Measurements from ENCODE around the gene PRRC2B.
A peak's percentile ranks its signal among the peaks of the same experiment; 100 is the strongest.
"Not testable (repeated sequence)": the region's sequence is repeated elsewhere in the genome, so short reads cannot be mapped to it uniquely, and the experiment has no call there.

The PRRC2B gene

DNA sequence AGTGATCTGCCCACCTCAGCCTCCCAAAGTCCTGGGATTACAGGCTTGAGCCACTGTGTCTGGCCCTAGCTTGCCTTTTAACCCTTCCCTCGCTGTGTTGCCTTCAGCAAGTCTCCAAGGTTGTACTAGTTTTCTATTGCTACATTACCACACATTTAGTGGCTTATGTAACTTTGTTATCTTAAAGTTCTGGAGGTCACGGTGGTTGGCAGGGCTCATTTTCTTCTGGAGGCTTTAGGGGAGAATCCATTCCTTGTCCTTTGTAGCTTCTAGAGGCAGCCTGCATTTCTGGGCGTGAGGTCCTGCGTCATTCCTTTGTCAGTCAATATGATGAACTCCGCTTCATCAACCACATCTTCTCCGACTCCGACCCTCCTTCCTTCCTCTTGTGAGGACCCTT is 2.9 kb upstream of the PRRC2B start:
- H3K9ac ChIP-seq (ENCODE audit: low read length) = no peak overlapping the region
- TF ChIP-seq CTCF (IDR thresholded peaks at IDR 0.05; ENCODE audit: low read depth, low read length) (no peak), EZH2phosphoT487 (IDR thresholded peaks at IDR 0.05; ENCODE audit: low read depth) (no peak)
- peaks cover 13% of the 10 kb centered on the region for H4K20me1 ChIP-seq (ENCODE audit: insufficient read depth, low read length)
- H3K4me2 ChIP-seq (ENCODE audit: low read length) = no peak overlapping the region
- H3K27me3 ChIP-seq (ENCODE audit: low read depth, low read length) = no peaks in the 10 kb centered on the region
- no peak overlapping the region for H3K27ac ChIP-seq (ENCODE audit: low read length)
- H3K4me3 ChIP-seq (ENCODE audit: low read length) = no peak overlapping the region
- peaks cover 21% of the 10 kb centered on the region for H3K79me2 ChIP-seq (ENCODE audit: low read length)
- no peaks in the 10 kb centered on the region for H3K36me3 ChIP-seq (replicated peaks; ENCODE audit: low read depth, low read length)
- H3K9me3 ChIP-seq (ENCODE audit: insufficient read depth, low read length) = no peaks in the 10 kb centered on the region
- peaks cover 14% of the 10 kb centered on the region for H3K4me1 ChIP-seq (ENCODE audit: low read length)
- H2AFZ ChIP-seq (ENCODE audit: low read depth, low read length) = no peak overlapping the region

GRCh38 chr9:131391504-131391903 is 2.4 kb upstream of the PRRC2B start:
- Histone ChIP-seq H3K36me3 (replicated peaks; ENCODE audit: low read depth, low read length) (no peaks in the 10 kb centered on the region), H3K9ac (ENCODE audit: low read length) (no peak overlapping the region), H3K4me2 (ENCODE audit: low read length) (no peak overlapping the region), H3K79me2 (ENCODE audit: low read length) (peaks cover 26% of the 10 kb centered on the region), H3K27me3 (ENCODE audit: low read depth, low read length) (no peaks in the 10 kb centered on the region), H4K20me1 (ENCODE audit: insufficient read depth, low read length) (peaks cover 17% of the 10 kb centered on the region), H3K4me3 (ENCODE audit: low read length) (no peak overlapping the region), H3K27ac (ENCODE audit: low read length) (no peak overlapping the region), H2AFZ (ENCODE audit: low read depth, low read length) (no peak overlapping the region), H3K4me1 (ENCODE audit: low read length) (peaks cover 17% of the 10 kb centered on the region), H3K9me3 (ENCODE audit: insufficient read depth, low read length) (no peaks in the 10 kb centered on the region)
- TF ChIP-seq EZH2phosphoT487 (IDR thresholded peaks at IDR 0.05; ENCODE audit: low read depth) (no peak), CTCF (IDR thresholded peaks at IDR 0.05; ENCODE audit: low read depth, low read length) (no peak)

DNA sequence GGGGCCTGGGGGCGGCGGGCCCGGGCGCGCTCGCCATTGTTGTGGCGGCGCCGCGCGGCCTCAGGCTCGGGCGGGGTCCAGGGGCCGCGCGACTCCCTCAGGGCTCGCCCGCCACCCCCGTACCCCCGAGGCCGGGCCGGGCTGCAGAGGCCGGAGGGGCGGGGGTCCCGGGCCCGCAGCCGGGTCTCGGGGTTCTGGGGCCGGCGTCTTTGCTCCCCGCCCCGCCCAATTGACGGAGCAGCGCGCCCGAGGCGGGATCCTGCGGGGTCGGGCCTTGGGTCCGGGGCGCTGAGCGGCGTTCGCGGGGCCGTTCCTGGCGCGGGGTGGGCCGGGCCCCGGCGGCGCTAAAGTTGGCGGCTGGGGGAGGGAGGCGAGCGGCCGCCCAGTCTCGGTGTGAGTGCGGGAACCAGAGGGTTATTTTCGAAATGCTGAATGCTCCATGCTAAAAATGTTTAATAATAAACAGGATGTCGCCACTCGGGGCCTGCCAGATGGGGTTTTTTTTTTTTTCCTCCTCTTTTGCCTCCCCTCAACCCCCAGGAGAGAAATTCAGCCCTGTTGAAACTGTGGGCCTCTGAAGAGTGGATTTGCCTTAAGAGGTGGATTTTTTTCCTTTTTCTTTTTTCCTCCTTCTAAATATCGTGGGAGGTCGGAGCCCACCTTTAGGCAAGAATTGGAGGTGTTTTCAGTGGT is 724 bp downstream of the PRRC2B start:
- Histone ChIP-seq H3K27ac (ENCODE audit: low read length) (peak overlapping the region; percentile 73), H3K9me3 (ENCODE audit: insufficient read depth, low read length) (no peaks in the 10 kb centered on the region), H4K20me1 (ENCODE audit: insufficient read depth, low read length) (peaks cover 45% of the 10 kb centered on the region), H3K4me1 (ENCODE audit: low read length) (peaks cover 33% of the 10 kb centered on the region), H3K4me3 (ENCODE audit: low read length) (peak overlapping the region; percentile 94), H3K27me3 (ENCODE audit: low read depth, low read length) (no peaks in the 10 kb centered on the region), H3K36me3 (replicated peaks; ENCODE audit: low read depth, low read length) (peaks cover 12% of the 10 kb centered on the region), H3K4me2 (ENCODE audit: low read length) (peak overlapping the region; percentile 97), H3K79me2 (ENCODE audit: low read length) (peaks cover 56% of the 10 kb centered on the region), H2AFZ (ENCODE audit: low read depth, low read length) (no peak overlapping the region), H3K9ac (ENCODE audit: low read length) (peak overlapping the region; percentile 91)
- no peak for TF ChIP-seq CTCF (IDR thresholded peaks at IDR 0.05; ENCODE audit: low read depth, low read length)
- TF ChIP-seq EZH2phosphoT487 (IDR thresholded peaks at IDR 0.05; ENCODE audit: low read depth) = no peak

DNA sequence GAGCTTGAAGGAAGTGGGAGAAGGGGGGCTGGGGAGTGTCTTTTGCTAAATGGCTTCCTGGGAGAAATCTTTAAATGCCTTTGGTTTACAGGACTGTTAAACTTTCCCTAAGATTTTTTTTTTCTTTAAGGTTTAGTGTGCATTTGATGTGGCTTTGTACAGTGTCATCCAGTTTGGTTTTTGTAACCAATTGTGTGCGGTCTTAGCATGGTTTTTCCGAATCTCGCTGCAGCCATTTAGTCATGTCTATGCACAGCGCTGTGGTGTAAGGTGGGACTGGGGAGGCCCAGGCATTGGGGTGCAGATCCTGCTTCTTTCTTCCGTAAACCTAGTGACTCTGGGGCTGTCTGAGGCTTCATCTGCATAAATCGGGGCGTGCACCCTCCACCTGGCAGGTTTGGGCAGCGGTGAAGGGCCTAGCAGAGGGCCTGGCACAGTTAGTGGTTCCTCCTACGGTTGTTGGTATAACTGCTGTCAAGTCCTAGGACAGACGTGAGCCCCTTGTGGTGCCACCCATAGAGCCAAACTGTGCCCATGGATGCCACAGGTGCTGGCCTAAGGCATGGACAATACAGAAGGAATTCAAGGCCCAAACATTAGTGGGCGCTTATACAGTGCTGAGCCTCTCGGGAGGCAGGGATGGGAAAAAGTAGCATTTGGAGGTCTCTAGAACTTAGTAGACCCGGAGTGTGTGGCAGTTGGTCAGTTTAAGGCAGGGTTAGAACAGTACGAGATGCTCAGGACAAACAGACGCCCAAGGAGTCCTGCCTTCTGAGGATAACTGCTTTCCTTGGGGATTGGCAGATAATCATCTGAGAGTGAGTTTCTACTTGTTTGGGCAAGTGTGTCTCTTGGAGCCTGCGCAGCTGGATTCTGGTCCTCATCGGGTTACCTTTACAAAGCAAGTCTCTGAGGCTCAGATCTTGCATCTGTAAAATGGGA is 1.5 kb downstream of the PRRC2B start:
- Histone ChIP-seq H3K9me3 (ENCODE audit: insufficient read depth, low read length) (no peaks in the 10 kb centered on the region), H3K4me2 (ENCODE audit: low read length) (peak overlapping the region; percentile 97), H3K79me2 (ENCODE audit: low read length) (peaks cover 64% of the 10 kb centered on the region), H3K36me3 (replicated peaks; ENCODE audit: low read depth, low read length) (peaks cover 12% of the 10 kb centered on the region), H3K27ac (ENCODE audit: low read length) (peak overlapping the region; percentile 73), H3K9ac (ENCODE audit: low read length) (peak overlapping the region; percentile 91), H3K4me3 (ENCODE audit: low read length) (peak overlapping the region; percentile 94), H3K4me1 (ENCODE audit: low read length) (peaks cover 33% of the 10 kb centered on the region), H2AFZ (ENCODE audit: low read depth, low read length) (no peak overlapping the region), H4K20me1 (ENCODE audit: insufficient read depth, low read length) (peaks cover 53% of the 10 kb centered on the region), H3K27me3 (ENCODE audit: low read depth, low read length) (no peaks in the 10 kb centered on the region)
- no peak for TF ChIP-seq EZH2phosphoT487 (IDR thresholded peaks at IDR 0.05; ENCODE audit: low read depth)

DNA sequence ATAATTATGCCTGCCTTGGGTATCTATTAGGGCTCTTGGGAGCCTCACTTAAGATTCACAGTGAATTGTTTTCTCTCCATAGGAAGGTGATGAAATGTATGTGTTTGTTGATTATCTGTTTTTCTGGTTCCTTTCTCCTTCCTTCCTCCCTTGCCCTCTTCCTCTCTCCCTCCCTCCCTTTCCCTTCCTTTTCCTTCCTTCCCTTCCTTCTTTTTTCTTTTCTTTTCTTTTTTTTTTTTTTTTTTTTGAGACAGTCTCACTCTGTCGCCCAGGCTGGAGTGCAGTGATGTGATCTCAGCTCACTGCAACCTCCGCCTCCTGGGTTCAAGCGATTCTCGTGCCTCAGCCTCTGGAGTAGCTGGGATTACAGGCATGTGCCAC is 2.2 kb downstream of the PRRC2B start:
- not testable (repeated sequence) for H3K9me3 ChIP-seq (ENCODE audit: insufficient read depth, low read length); H2AFZ ChIP-seq (ENCODE audit: low read depth, low read length); H3K27me3 ChIP-seq (ENCODE audit: low read depth, low read length); H3K9ac ChIP-seq (ENCODE audit: low read length); H3K27ac ChIP-seq (ENCODE audit: low read length)
- peaks cover 33% of the 10 kb centered on the region for H3K4me1 ChIP-seq (ENCODE audit: low read length)
- H3K79me2 ChIP-seq (ENCODE audit: low read length) = peaks cover 71% of the 10 kb centered on the region
- H3K4me3 ChIP-seq (ENCODE audit: low read length) = peak overlapping the region; percentile 94
- H3K36me3 ChIP-seq (replicated peaks; ENCODE audit: low read depth, low read length) = peaks cover 12% of the 10 kb centered on the region
- H3K4me2 ChIP-seq (ENCODE audit: low read length) = peak overlapping the region; percentile 97
- peaks cover 59% of the 10 kb centered on the region for H4K20me1 ChIP-seq (ENCODE audit: insufficient read depth, low read length)
